Activated CD8-positive, alpha-beta memory T cell treated with anti-CD3 and anti-CD28 coated beads for 36 hours (primary cell): ENCODE results near the gene PCDHB3. TPM values are rescaled to one million over a fixed set of nuclear protein-coding genes. Genes with fewer than 3 reads are reported as not detected.
"Not testable (repeated sequence)": the region's sequence is repeated elsewhere in the genome, so short reads cannot be mapped to it uniquely, and the experiment has no call there.

Experiments
- CTCF ChIA-PET: fragments of 350-600 bp; sonication (Branson Sonifier 250); formaldehyde crosslinking; loops from one replicate; lab custom pipeline; 2021; ENCODE audit warnings: antibody characterized with exemption; lab: Charles Lee
- POLR2A ChIA-PET: fragments of 350-600 bp; sonication (Branson Sonifier 250); formaldehyde crosslinking; loops from one replicate; lab custom pipeline; 2021; ENCODE audit warnings: antibody characterized with exemption; lab: Charles Lee
- total RNA-seq, 2 experiments: library from RNA; stranded (reverse); gene quantifications; one replicate each; pipeline ENCODE4 v1.2.3, GENCODE V29; 2021

Gene PCDHB3
- total RNA-seq, 2 experiments from 2014 or later: not detected

- ChIA-PET POLR2A (no interaction called here), CTCF (no interaction called here)
Measured at GRCh38 chr5:141135030-141135717, 34.9 kb downstream of the PCDHB3 start, which contains the start of gene PCDHB5. Gene PCDHB5 (plus strand): TSS chr5:141135206. CDS start chr5:141135435, 229 bp downstream.

- CTCF ChIA-PET: no interaction called here
Measured at GRCh38 chr5:141135718-141136266, 35.5 kb downstream of the PCDHB3 start.

GRCh38 chr5:141137346-141137745 lies 37.1 kb downstream of the PCDHB3 start:
- CTCF ChIA-PET, POLR2A ChIA-PET: not testable (repeated sequence)

More at GRCh38 chr5:141135718-141136266, 35.5 kb downstream of the PCDHB3 start:
- POLR2A ChIA-PET: no interaction called here

GRCh38 chr5:141149812-141150211 lies 49.5 kb downstream of the PCDHB3 start, which contains the start of gene PCDHB6:
Gene PCDHB6 (plus strand): TSS chr5:141150057. CDS start chr5:141150258, 201 bp downstream.
- CTCF ChIA-PET: no interaction called here

GRCh38 chr5:141150224-141150992 lies 50.1 kb downstream of the PCDHB3 start:
- ChIA-PET CTCF (no interaction called here), POLR2A (no interaction called here)

More at GRCh38 chr5:141149812-141150211, 49.5 kb downstream of the PCDHB3 start, which contains the start of gene PCDHB6:
- POLR2A ChIA-PET: no interaction called here

GRCh38 chr5:141150993-141151325 lies 50.7 kb downstream of the PCDHB3 start:
- CTCF ChIA-PET: no interaction called here
- POLR2A ChIA-PET: no interaction called here

- CTCF ChIA-PET: not testable (repeated sequence)
Measured at GRCh38 chr5:141151632-141152031, 51.4 kb downstream of the PCDHB3 start.

GRCh38 chr5:141152096-141152495 lies 51.8 kb downstream of the PCDHB3 start:
- POLR2A ChIA-PET, CTCF ChIA-PET: not testable (repeated sequence)

More at GRCh38 chr5:141151632-141152031, 51.4 kb downstream of the PCDHB3 start:
- POLR2A ChIA-PET: not testable (repeated sequence)

Other genes starting within 250 kb of the PCDHB3 start
- gene PCDHA10, start 244.6 kb upstream of the PCDHB3 start, total RNA-seq: not detected
- not detected for gene PCDHA11, start 231.5 kb upstream of the PCDHB3 start, total RNA-seq
- gene PCDHA12, start 225.2 kb upstream of the PCDHB3 start, total RNA-seq: not detected
- gene PCDHA13, start 218.3 kb upstream of the PCDHB3 start, total RNA-seq: not detected
- not detected for gene PCDHAC1, start 174.2 kb upstream of the PCDHB3 start, total RNA-seq
- gene PCDHAC2, start 134.0 kb upstream of the PCDHB3 start, total RNA-seq: not detected
- gene PCDHB1, start 49.1 kb upstream of the PCDHB3 start, total RNA-seq: not detected
- not detected for gene PCDHB2, start 5.9 kb upstream of the PCDHB3 start, total RNA-seq
- gene PCDHB4, start 21.3 kb downstream of the PCDHB3 start, total RNA-seq: not detected
- gene PCDHB5, start 34.7 kb downstream of the PCDHB3 start, total RNA-seq: not detected
- gene PCDHB6, start 49.6 kb downstream of the PCDHB3 start, total RNA-seq: not detected
- gene PCDHB7, start 72.2 kb downstream of the PCDHB3 start, total RNA-seq: not detected
- gene PCDHB8, start 77.3 kb downstream of the PCDHB3 start, total RNA-seq: not detected
- not detected for gene PCDHB16, start 81.9 kb downstream of the PCDHB3 start, total RNA-seq
- not detected for gene PCDHB9, start 86.7 kb downstream of the PCDHB3 start, total RNA-seq
- not detected for gene PCDHB10, start 91.9 kb downstream of the PCDHB3 start, total RNA-seq
- gene PCDHB11, start 99.2 kb downstream of the PCDHB3 start, total RNA-seq: not detected
- gene PCDHB12, start 108.2 kb downstream of the PCDHB3 start, total RNA-seq: not detected
- gene PCDHB13, start 113.4 kb downstream of the PCDHB3 start, total RNA-seq: not detected
- not detected for gene PCDHB14, start 122.9 kb downstream of the PCDHB3 start, total RNA-seq
- gene PCDHB15, start 144.9 kb downstream of the PCDHB3 start, total RNA-seq: not detected
- gene SLC25A2, start 203.6 kb downstream of the PCDHB3 start, total RNA-seq: under 1 TPM; 0.19 to 0.21 TPM
- 10 to 100 TPM; 57.1 to 58.0 TPM for gene TAF7, start 220.3 kb downstream of the PCDHB3 start, total RNA-seq
- under 1 TPM; 0.04 to 0.06 TPM for gene PCDHGA1, start 230.0 kb downstream of the PCDHB3 start, total RNA-seq
- under 1 TPM in 1 of 2 experiments, not detected in 1; 0.04 TPM for gene PCDHGA2, start 238.3 kb downstream of the PCDHB3 start, total RNA-seq
- not detected for gene PCDHGA3, start 243.4 kb downstream of the PCDHB3 start, total RNA-seq
- gene PCDHGB1, start 249.6 kb downstream of the PCDHB3 start, total RNA-seq: not detected